Ovary (tissue), 3 donors: ENCODE results near the gene INHA.

ENCODE experiments used
- CTCF ChIP-seq, 3 donors: fragments of 450-650 bp in 2 of 3; fragments of 200-600 bp in 1 of 3; IDR thresholded peaks; one replicate each; pipeline versions ENCODE4 v1.5.1 to v1.8.0; 2016 to 2022; ENCODE audit warnings: antibody characterized with exemption in 3 of 3, mild to moderate bottlenecking in 1 of 3
- POLR2A ChIP-seq: fragments of 450-650 bp; IDR thresholded peaks from one replicate; pipeline ENCODE4 v1.6.1; 2017; ENCODE audit warnings: antibody characterized with exemption, mild to moderate bottlenecking, moderate library complexity
- donor health status: DM: no; HTN: no; CAD: no.

DNA sequence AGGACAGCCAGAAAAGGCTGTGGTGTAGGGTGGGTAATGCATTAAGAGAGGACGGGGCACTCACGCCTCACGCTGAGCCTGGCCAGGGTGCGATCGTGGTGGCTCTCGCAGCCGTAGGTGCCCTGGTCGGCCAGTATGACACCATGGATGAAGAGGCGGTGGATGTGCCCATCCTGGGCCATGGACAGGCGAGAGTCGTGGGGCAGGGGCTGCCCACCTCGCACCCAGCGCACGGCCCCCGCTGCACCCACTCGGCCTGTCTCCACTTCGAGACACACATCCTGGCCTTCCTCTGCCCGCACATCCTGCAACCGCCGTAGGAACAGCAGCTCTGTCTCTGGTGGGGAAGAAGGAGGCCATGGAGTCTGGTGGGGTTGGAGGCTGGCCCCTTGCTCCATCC lies 16.2 kb upstream of the INHA start:
- no peak for TF ChIP-seq CTCF (IDR thresholded peaks at IDR 0.05)
- no peak for TF ChIP-seq POLR2A
